T-helper 2 cell treated with Interferon-gamma antibody and Interleukin-4, amounts not matched to agents 5 μg/mL and 100 μg/mL, for 36 hours (primary cell): ENCODE data around the gene TTC39C.
"Not testable (repeated sequence)": the region's sequence is repeated elsewhere in the genome, so short reads cannot be mapped to it uniquely, and the experiment has no call there.

Source experiments
- DNase-seq: peaks from one replicate; pipeline ENCODE4 v3.0.0; 2021; ENCODE audit warnings: low spot score
- H3K27ac Mint-ChIP-seq: one replicate; pipeline ENCODE4 v1.8.0; 2021; ENCODE audit warnings: mild to moderate bottlenecking, mixed read lengths
- H3K27me3 Mint-ChIP-seq: one replicate; pipeline ENCODE4 v1.8.0; 2021; ENCODE audit warnings: low read depth, mixed read lengths
- H3K36me3 Mint-ChIP-seq: one replicate; pipeline ENCODE4 v1.8.0; 2021; ENCODE audit warnings: low read depth, mixed read lengths
- H3K4me1 Mint-ChIP-seq: one replicate; pipeline ENCODE4 v1.8.0; 2021; ENCODE audit warnings: low read depth, mixed read lengths
- H3K4me3 Mint-ChIP-seq: one replicate; pipeline ENCODE4 v1.8.0; 2022; ENCODE audit warnings: mild to moderate bottlenecking, moderate library complexity, mixed read lengths
- H3K9me3 Mint-ChIP-seq: one replicate; pipeline ENCODE4 v1.8.0; 2021; ENCODE audit warnings: mixed read lengths

Gene TTC39C

DNA sequence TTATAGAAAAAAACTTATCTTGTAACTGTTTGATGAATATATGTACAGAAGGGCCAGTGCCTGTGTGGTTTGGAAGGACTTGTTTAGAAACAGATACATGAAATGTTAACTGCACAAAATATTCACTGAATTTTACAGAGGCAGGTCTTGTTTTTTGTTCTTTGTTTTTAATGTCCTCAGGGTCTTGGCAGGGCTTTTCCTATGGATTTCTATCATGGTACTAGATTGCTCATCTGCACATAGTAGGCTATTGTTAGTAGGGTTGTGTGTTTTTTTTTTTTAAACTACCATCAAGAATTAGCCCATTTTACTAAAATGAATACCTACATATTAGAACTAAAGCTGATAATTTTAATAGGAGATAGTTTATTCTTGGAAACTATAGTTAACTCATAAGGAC is 127.8 kb downstream of the TTC39C start:
- peaks cover 16% of the 10 kb centered on the region for H3K4me1 Mint-ChIP-seq
- no peaks in the 10 kb centered on the region for H3K36me3 Mint-ChIP-seq
- no peak overlapping the region for H3K27ac Mint-ChIP-seq
- DNase-seq = no peak
- no peaks in the 10 kb centered on the region for H3K9me3 Mint-ChIP-seq
- peaks cover 54% of the 10 kb centered on the region for H3K27me3 Mint-ChIP-seq
- H3K4me3 Mint-ChIP-seq = no peak overlapping the region

DNA sequence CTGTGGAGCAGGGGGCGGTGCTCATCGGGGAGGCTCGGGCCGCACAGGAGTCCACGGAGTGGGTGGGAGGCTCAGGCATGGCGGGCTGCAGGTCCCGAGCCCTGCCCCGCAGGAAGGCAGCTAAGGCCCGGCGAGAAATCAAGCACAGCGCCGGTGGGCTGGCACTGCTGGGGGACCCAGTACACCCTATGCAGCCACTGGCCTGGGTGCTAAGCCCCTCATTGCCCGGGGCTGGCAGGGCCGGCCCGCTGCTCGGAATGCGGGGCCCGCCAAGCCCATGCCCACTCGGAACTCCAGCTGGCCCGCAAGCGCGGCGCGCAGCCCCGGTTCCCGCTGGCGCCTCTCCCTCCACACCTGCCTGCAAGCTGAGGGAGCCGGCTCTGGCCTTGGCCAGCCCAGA is 135.0 kb downstream of the TTC39C start:
- DNase-seq, H3K4me1 Mint-ChIP-seq, H3K4me3 Mint-ChIP-seq, H3K36me3 Mint-ChIP-seq, H3K9me3 Mint-ChIP-seq, H3K27ac Mint-ChIP-seq: not testable (repeated sequence)
- peaks cover 21% of the 10 kb centered on the region for H3K27me3 Mint-ChIP-seq

DNA sequence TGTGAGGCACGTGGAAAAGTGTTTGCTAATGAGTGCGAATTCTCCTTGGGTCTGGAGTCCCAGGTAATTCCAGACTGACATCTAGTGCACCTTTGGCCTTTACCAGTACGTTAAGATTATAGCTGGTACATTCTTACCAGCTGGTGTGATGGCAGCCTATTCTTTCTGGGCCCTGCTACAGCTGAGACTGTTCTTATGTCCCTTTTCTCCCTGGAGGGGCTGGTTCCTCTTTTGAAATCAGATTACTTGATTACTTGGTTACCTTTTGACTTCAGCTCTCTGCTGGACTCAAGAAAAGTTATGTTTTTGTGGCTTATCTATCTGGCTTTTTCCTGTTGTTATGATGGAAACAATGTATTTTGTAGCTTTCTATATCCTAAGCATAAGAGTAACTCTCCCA is 138.8 kb downstream of the TTC39C start:
- Mint-ChIP-seq H3K4me3 (no peak overlapping the region), H3K36me3 (no peaks in the 10 kb centered on the region), H3K4me1 (no peaks in the 10 kb centered on the region), H3K9me3 (no peaks in the 10 kb centered on the region), H3K27ac (no peak overlapping the region), H3K27me3 (no peaks in the 10 kb centered on the region)
- no peak for DNase-seq

DNA sequence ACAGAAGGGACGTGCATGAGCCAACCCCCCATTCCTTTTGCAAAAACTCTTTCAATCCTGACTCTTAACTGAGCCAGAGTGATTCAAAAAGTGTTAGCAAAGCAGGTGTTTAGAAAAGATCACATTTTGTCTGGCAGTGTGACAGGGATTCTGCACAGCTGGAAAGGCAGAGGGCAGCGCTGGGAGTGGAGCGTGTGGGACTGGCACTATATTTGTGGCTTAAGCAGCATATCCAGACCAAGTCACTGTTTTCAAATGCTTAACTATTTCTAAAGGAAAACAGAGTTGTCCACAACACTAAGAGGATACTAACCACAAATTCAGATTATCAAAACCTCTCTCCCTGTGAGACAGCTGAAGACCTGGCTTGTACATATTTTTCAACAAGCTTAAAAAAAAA is 143.3 kb downstream of the TTC39C start:
- Mint-ChIP-seq H3K4me3 (no peak overlapping the region), H3K36me3 (no peaks in the 10 kb centered on the region), H3K27ac (no peak overlapping the region), H3K9me3 (no peaks in the 10 kb centered on the region), H3K4me1 (peaks cover 2% of the 10 kb centered on the region), H3K27me3 (no peaks in the 10 kb centered on the region)
- DNase-seq = no peak

DNA sequence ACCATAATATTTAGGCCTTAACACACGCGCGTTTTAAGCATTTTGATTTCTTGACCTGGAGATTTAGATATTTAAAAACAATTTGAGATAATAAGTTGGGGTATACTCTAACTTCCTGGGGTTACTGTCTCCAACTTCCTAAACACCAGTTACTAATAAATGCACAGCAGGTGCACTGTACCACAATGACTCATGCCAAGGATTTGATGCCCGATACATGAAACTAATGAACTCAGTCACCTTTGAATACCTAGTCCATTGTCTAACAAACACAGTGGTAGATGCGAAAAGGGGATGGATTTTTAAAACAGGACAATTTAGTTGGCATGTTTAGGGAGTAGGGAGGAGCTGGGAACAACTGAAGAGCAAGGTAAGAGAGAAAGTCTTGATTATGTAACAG is 145.5 kb downstream of the TTC39C start:
- Mint-ChIP-seq H3K27ac (no peak overlapping the region), H3K4me3 (no peak overlapping the region), H3K4me1 (peaks cover 2% of the 10 kb centered on the region), H3K27me3 (no peaks in the 10 kb centered on the region), H3K9me3 (no peaks in the 10 kb centered on the region), H3K36me3 (no peaks in the 10 kb centered on the region)
- no peak for DNase-seq

DNA sequence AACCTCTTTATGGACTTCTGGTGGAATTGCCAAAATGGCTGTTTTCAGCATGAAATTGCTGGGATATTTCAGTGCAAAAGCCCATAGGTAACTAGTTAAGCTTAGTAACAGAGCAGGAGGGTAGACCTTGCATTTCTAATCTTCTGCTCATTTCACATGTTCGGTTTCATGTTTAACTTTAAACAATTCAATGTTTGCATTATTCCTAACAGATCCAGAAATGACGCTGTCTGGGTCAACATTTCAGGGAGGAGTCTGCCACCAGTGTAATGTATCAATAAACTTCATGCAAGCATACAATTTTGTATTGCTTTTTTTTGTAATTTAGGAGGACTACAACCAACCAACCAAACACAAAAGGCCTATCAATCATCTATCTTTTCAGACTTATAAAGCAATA is 146.8 kb downstream of the TTC39C start:
- Mint-ChIP-seq H3K27me3 (no peaks in the 10 kb centered on the region), H3K4me1 (peaks cover 2% of the 10 kb centered on the region), H3K4me3 (no peak overlapping the region), H3K36me3 (no peaks in the 10 kb centered on the region), H3K9me3 (no peaks in the 10 kb centered on the region), H3K27ac (no peak overlapping the region)
- no peak for DNase-seq

DNA sequence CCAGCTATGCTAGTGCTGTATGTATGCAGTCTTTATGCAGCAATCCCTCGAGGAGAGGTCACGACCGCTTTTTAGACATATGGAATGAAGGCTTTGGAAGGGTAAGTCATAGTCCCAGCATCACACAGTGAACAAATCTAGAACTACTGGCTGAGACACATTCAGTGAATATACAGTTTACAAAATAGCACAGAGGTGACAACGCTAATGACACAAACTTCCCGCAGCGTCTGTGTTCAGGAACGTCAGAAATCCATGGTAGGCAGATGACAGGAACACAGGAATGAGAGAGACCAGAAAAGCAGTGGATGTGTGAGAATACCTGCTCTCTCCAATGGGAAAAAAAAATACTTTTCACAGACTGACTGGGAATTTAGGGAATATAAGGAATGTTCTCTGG is 153.9 kb downstream of the TTC39C start:
- Mint-ChIP-seq H3K27ac (no peak overlapping the region), H3K4me1 (no peaks in the 10 kb centered on the region), H3K4me3 (no peak overlapping the region), H3K36me3 (no peaks in the 10 kb centered on the region), H3K9me3 (no peaks in the 10 kb centered on the region), H3K27me3 (peaks cover 7% of the 10 kb centered on the region)
- DNase-seq = no peak

DNA sequence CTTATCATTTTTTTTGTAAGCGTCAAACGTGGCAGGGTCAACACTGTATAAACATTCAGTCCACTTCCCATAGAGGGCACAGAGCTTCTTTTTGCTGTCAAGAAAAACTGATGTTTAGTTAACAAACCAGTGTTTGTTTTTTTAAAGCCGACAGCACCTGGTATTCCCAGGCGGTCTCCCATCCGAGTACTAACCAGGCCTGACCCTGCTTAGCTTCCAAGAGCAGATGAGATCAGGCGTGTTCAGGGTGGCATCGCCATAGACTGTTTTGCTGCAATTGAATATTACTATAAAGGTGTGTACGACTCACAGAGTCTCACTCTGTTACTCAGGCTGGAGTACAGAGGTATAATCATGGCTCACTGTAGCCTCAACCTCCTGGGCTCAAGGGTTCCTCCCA is 155.8 kb downstream of the TTC39C start:
- Mint-ChIP-seq H3K27ac (no peak overlapping the region), H3K4me1 (no peaks in the 10 kb centered on the region), H3K36me3 (no peaks in the 10 kb centered on the region), H3K27me3 (peaks cover 7% of the 10 kb centered on the region), H3K9me3 (no peaks in the 10 kb centered on the region), H3K4me3 (no peak overlapping the region)
- DNase-seq = no peak

DNA sequence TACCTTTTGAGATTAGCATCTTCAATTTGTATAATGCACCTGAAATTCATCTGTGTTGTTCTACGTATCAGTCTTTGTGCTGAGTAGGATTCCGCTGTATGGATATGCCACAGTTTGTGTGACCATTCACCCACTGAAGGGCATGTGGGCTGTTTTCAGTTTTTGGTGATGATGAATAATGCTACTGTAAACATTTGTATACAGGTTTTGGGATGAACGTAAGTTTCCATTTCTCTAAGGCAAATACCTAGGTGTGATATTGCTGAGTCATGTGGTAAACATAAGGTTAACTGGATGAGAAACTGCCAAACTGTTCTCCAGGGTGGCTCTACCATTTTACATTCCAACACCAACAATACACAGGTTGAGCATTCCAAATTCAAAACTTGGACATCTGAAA is 159.4 kb downstream of the TTC39C start:
- Mint-ChIP-seq H3K9me3 (no peaks in the 10 kb centered on the region), H3K4me1 (no peaks in the 10 kb centered on the region), H3K36me3 (no peaks in the 10 kb centered on the region), H3K27ac (no peak overlapping the region), H3K4me3 (no peak overlapping the region), H3K27me3 (peaks cover 10% of the 10 kb centered on the region)
- DNase-seq = peak; percentile 11

DNA sequence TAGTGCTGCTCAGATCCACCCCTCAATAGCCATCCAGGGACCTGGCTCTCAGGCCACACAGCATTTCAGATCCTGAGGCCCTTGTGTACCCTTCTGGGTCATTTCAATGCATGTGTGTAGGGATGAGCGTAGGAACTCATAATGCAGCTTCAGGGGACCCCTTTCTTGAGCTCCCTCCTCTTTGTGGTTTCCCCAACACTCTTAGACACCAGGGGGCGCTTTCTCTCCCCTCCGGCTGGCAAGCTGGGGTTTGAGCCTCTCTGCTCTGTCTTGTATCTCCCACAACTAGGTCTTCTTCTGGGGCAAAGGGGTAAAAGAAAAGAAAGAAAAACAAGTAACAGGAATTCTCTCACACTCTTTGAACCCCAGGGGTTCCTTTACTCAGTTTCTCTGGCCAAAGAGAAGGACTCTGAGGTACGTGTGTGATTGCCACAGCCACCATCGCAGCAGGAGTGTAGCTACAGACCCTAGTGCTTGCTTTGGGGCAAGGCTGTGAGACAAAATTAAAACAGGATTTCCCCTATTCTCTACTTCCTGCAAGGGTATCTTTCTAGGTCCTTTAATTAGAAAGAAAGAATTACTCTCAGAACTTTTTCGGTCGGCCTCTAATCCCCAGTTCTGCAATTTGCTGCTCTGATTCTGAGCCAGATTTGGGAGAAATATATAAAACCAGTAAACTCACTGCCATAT is 162.3 kb downstream of the TTC39C start:
- no peak overlapping the region for H3K4me3 Mint-ChIP-seq
- H3K27me3 Mint-ChIP-seq = peaks cover 5% of the 10 kb centered on the region
- H3K9me3 Mint-ChIP-seq = no peaks in the 10 kb centered on the region
- peak; percentile 10 for DNase-seq
- no peaks in the 10 kb centered on the region for H3K36me3 Mint-ChIP-seq
- no peaks in the 10 kb centered on the region for H3K4me1 Mint-ChIP-seq
- no peak overlapping the region for H3K27ac Mint-ChIP-seq

DNA sequence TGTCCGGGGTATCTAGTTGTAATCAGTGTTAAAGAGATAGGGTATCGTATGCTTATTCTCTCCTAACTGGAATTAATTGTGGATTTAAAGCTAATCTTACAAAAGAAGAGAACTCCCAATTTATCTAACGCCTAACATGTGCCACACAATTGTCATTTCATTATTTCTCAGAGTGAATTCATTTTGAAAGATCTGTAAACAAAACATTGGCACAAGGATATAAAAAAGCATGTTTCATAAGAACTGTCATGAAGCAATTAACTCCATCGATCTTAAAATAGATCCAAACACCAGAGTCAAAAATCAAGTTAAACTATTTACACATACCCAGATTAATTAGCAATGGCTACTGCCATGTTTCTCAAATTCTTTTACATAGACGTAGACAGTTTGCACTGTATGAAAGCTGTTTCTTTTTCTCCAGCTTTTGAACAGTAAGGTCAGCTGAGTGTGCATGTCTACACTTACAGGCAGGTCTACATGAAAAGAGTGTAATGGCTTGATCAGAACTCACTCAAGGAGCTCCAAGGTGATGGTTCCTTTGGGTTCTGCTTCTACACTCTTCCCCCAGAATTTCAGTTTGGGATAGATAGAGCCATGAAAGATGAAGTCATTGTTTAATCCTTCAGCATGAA is 163.1 kb downstream of the TTC39C start:
- no peaks in the 10 kb centered on the region for H3K4me1 Mint-ChIP-seq
- H3K4me3 Mint-ChIP-seq = no peak overlapping the region
- H3K27ac Mint-ChIP-seq = no peak overlapping the region
- H3K36me3 Mint-ChIP-seq = no peaks in the 10 kb centered on the region
- peaks cover 5% of the 10 kb centered on the region for H3K27me3 Mint-ChIP-seq
- no peaks in the 10 kb centered on the region for H3K9me3 Mint-ChIP-seq
- no peak for DNase-seq

DNA sequence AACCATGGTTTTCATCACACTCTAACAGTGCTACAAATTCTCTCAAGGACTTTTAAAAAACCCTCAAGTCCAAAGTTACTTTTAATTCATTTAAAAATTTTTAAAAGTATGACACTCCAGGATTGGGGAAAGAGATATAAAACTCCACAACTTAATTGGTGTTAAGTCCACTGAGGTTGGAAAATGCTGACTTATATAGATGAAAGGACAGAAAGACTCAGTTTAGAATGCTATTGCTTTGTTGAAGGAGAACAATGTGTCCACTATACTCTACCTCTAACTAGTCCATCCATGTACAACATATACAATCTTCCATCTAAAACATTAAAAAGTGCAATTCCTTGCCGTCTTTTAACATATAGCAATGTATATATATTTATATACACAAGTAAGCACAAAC is 165.5 kb downstream of the TTC39C start:
- no peak overlapping the region for H3K4me3 Mint-ChIP-seq
- no peaks in the 10 kb centered on the region for H3K9me3 Mint-ChIP-seq
- no peak overlapping the region for H3K27ac Mint-ChIP-seq
- H3K27me3 Mint-ChIP-seq = peaks cover 5% of the 10 kb centered on the region
- DNase-seq = no peak
- no peaks in the 10 kb centered on the region for H3K36me3 Mint-ChIP-seq
- H3K4me1 Mint-ChIP-seq = no peaks in the 10 kb centered on the region

DNA sequence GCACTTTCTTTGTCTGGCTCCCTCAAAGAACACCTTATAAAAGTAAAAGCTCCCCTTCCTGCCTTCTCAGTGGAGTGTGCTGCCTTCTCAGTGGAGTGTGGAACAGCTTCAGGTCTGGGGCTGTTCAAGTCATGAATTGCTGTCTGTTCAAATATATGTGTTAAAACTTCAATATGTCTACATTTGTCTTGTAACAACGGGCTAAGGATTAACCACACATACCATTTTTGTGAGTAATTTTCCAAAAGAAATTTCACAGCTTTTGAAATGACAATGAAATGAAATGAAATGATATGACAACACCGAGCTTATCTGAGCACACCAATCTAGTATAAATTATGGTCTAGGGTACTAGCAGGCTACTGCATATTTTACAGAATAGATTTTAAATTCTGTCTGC is 167.3 kb downstream of the TTC39C start:
- no peak for DNase-seq
- H3K9me3 Mint-ChIP-seq = no peaks in the 10 kb centered on the region
- peaks cover 3% of the 10 kb centered on the region for H3K27me3 Mint-ChIP-seq
- no peak overlapping the region for H3K4me3 Mint-ChIP-seq
- H3K36me3 Mint-ChIP-seq = no peaks in the 10 kb centered on the region
- H3K27ac Mint-ChIP-seq = no peak overlapping the region
- H3K4me1 Mint-ChIP-seq = no peaks in the 10 kb centered on the region
